Bronchial epithelial cell (primary cell): ENCODE data around the gene PLEKHA6. TPM values are rescaled to one million over a fixed set of nuclear protein-coding genes. Genes with fewer than 3 reads are reported as not detected.

ENCODE experiments used
- DNase-seq: peaks from one replicate; pipeline ENCODE4 v3.0.0-alpha.2; 2010; ENCODE audit warnings: low read depth
- FAIRE-seq: peaks from 2 replicates; lab custom pipeline; 2011; peaks lifted over from hg19 to GRCh38; lab: Jason Lieb, UNC
- H3K27me3 ChIP-seq: 2 replicates; pipeline ENCODE4 v1.5.1; 2011; ENCODE audit warnings: low read length; ENCODE audit not compliant: control insufficient read depth, insufficient read depth
- H3K36me3 ChIP-seq: 2 replicates; pipeline ENCODE4 v1.5.1; 2011; ENCODE audit warnings: low read length; ENCODE audit not compliant: control insufficient read depth, insufficient read depth
- H3K4me3 ChIP-seq: 2 replicates; pipeline ENCODE4 v1.5.1; 2011; ENCODE audit warnings: mild to moderate bottlenecking, low read depth, low read length, control low read depth
- total RNA-seq: library from RNA; depleted of rRNA; stranded (reverse); fragments of >200 nt; gene quantifications from 2 replicates; pipeline ENCODE4 v1.2.1, GENCODE V29; 2014
- TF ChIP-seq, protein P1 (sequence below): IDR thresholded peaks from 2 replicates; pipeline ENCODE4 v1.5.1; 2011; ENCODE audit warnings: mild to moderate bottlenecking, moderate library complexity, low read length, control low read depth, inconsistent platforms; ENCODE audit not compliant: insufficient read depth, severe bottlenecking

The PLEKHA6 gene
- total RNA-seq, 1 donor from 2014 or later: 2.1 TPM

DNA sequence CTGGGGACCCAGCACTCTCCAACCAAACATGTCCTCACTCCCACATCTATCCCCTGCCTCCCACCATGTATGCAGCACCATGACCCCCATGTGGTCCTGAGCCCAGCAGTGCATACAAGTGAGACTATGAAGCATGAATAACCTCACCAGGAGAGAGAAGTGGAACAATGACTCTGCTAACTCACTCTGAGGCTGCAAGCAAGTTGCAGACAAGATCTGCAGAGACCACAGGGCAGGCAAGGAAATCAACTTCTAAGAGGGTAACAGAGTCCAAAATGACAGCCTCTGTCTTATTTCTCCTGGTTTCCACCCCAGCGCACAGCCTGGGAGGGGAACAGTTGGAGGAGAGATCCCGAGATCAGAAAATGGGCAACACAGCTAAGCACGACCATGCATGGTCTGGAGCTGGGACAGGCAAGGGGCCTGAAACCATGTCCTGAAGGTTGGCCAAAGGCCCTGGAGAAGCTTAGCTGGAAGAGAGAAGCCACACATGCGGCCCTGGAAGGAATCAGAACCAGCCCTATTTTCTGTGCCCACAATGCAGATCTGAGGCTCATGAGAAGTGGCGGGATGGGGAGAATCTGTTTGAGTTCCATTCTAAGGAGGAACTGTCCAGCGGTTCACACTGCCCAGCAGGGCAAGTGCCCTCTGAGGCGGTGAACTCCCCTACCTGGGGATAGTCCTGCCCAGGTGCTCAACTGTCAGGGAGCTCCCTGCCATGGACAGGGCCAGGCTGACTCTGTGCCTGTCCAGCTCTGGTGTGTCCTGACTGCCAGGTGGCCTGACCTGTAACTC is 181.0 kb downstream of the PLEKHA6 start:
- no peak overlapping the region for H3K4me3 ChIP-seq
- no peaks in the 10 kb centered on the region for H3K36me3 ChIP-seq
- TF ChIP-seq, protein P1, sequence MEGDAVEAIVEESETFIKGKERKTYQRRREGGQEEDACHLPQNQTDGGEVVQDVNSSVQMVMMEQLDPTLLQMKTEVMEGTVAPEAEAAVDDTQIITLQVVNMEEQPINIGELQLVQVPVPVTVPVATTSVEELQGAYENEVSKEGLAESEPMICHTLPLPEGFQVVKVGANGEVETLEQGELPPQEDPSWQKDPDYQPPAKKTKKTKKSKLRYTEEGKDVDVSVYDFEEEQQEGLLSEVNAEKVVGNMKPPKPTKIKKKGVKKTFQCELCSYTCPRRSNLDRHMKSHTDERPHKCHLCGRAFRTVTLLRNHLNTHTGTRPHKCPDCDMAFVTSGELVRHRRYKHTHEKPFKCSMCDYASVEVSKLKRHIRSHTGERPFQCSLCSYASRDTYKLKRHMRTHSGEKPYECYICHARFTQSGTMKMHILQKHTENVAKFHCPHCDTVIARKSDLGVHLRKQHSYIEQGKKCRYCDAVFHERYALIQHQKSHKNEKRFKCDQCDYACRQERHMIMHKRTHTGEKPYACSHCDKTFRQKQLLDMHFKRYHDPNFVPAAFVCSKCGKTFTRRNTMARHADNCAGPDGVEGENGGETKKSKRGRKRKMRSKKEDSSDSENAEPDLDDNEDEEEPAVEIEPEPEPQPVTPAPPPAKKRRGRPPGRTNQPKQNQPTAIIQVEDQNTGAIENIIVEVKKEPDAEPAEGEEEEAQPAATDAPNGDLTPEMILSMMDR: no peak
- FAIRE-seq: no peak
- no peak for DNase-seq
- H3K27me3 ChIP-seq: peaks cover 2% of the 10 kb centered on the region

DNA sequence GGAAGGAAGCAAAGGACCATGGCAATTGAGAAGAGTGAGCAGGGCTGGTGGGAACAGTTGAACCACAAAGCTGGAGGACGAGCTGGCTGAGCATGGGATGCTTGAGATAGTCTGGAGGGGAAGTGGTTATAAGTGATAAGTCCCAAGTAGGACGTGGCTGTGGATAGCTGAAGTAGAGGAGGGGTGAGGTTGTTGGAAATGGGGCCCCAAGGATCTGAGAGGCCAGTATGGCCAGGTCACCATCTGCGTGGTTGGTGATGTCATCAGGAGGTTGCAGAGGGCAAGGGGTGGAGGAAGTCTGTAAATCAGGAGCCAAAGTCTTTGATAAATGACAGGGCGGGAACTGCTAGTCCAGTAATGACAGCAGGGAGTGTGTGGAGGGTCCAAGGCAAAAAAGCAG is 182.6 kb downstream of the PLEKHA6 start:
- DNase-seq: no peak
- no peak for FAIRE-seq
- Histone ChIP-seq H3K36me3 (no peaks in the 10 kb centered on the region), H3K27me3 (peaks cover 2% of the 10 kb centered on the region), H3K4me3 (no peak overlapping the region)
- TF ChIP-seq, protein P1: no peak

GRCh38 chr1:204176049-204176448 is 183.7 kb downstream of the PLEKHA6 start:
- H3K4me3 ChIP-seq: no peak overlapping the region
- DNase-seq: no peak
- no peak for FAIRE-seq
- H3K27me3 ChIP-seq: peaks cover 2% of the 10 kb centered on the region
- H3K36me3 ChIP-seq: no peaks in the 10 kb centered on the region
- TF ChIP-seq, protein P1: no peak

- Histone ChIP-seq H3K27me3 (peaks cover 2% of the 10 kb centered on the region), H3K36me3 (no peaks in the 10 kb centered on the region), H3K4me3 (no peak overlapping the region)
- FAIRE-seq (no peak), DNase-seq (peak; percentile 35)
- TF ChIP-seq, protein P1: no peak
These were observed 184.8 kb downstream of the PLEKHA6 start for GRCh38 chr1:204174958-204175357.

DNA sequence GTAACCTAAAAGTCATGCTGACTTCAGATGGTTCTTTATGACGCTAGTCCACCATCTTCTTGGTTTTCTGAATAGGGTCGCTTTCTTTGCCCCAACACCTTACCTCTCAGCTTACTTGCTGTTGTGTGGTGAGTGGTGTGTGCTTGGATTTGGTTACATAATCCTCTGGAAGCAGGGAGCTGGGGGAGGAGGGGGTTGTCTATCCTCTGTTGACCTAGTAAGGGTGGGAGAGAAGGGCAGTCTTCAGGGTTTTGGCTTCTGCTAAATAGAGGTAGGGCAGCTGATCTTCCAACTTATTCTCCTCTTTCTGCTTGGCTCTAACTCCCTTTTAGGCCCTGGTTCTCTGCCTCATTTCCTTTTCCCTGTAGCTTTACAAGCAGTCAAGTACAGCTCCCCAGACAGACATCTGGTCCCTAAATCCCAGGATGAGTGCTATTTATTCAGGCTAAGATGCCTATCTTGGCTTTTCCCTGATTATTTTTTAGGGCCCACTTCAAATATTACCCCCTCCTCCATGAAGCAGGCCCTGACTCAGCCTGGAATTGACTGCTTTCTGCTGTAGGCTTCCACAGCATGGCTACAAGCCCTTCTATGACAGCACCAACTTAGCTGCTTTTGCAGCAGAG is 187.2 kb downstream of the PLEKHA6 start:
- Histone ChIP-seq H3K4me3 (no peak overlapping the region), H3K27me3 (peaks cover 1% of the 10 kb centered on the region), H3K36me3 (no peaks in the 10 kb centered on the region)
- TF ChIP-seq, protein P1: no peak
- FAIRE-seq: no peak
- no peak for DNase-seq
